Activated naive CD4-positive, alpha-beta T cell treated with anti-CD3 and anti-CD28 coated beads for 36 hours (primary cell): ENCODE data around the gene CCT7. TPM values are rescaled to one million over a fixed set of nuclear protein-coding genes. Genes with fewer than 3 reads are reported as not detected.
A peak's percentile ranks its signal among the peaks of the same experiment; 100 is the strongest.

Experiments
- CTCF ChIA-PET: fragments of 350-600 bp; sonication (Branson Sonifier 250); formaldehyde crosslinking; loops from one replicate; lab custom pipeline; 2021; ENCODE audit warnings: antibody characterized with exemption; lab: Charles Lee
- DNase-seq: peaks from one replicate; pipeline ENCODE4 v3.0.0-alpha.2; 2020
- H3K27ac Mint-ChIP-seq: one replicate; pipeline ENCODE4 v1.8.0; 2021; ENCODE audit warnings: mild to moderate bottlenecking, mixed read lengths
- H3K27me3 Mint-ChIP-seq: one replicate; pipeline ENCODE4 v1.8.0; 2021; ENCODE audit warnings: low read depth, mixed read lengths
- H3K36me3 Mint-ChIP-seq: one replicate; pipeline ENCODE4 v1.8.0; 2021; ENCODE audit warnings: low read depth, mixed read lengths
- H3K4me1 Mint-ChIP-seq: one replicate; pipeline ENCODE4 v1.8.0; 2021; ENCODE audit warnings: low read depth, mixed read lengths
- H3K4me3 Mint-ChIP-seq: one replicate; pipeline ENCODE4 v1.8.0; 2021; ENCODE audit warnings: mild to moderate bottlenecking, moderate library complexity, mixed read lengths
- H3K9me3 Mint-ChIP-seq: one replicate; pipeline ENCODE4 v1.8.0; 2021; ENCODE audit warnings: mixed read lengths
- intact Hi-C: fragments of 100-400 bp; cut with micrococcal nuclease; formaldehyde crosslinking; loops from one replicate; pipeline ENCODE4 v1.15.1; 2023
- total RNA-seq, 2 experiments: library from RNA; stranded (reverse); gene quantifications; one replicate each; pipeline ENCODE4 v1.2.3, GENCODE V29; 2021

The CCT7 gene
- total RNA-seq, 2 experiments from 2014 or later, result 654 to 705 TPM

GRCh38 chr2:73265298-73266060, 31.4 kb downstream of the CCT7 start:
- Mint-ChIP-seq H3K36me3 (peaks cover 18% of the 10 kb centered on the region), H3K9me3 (no peaks in the 10 kb centered on the region), H3K27ac (no peak overlapping the region), H3K4me1 (peaks cover 13% of the 10 kb centered on the region), H3K4me3 (no peak overlapping the region), H3K27me3 (no peaks in the 10 kb centered on the region)
- CTCF ChIA-PET, result no interaction called here
- intact Hi-C loops, result no loop called here
- DNase-seq, result no peak

GRCh38 chr2:73266061-73266901, 32.2 kb downstream of the CCT7 start:
- peaks cover 13% of the 10 kb centered on the region for H3K4me1 Mint-ChIP-seq
- CTCF ChIA-PET, result no interaction called here
- peaks cover 18% of the 10 kb centered on the region for H3K36me3 Mint-ChIP-seq
- no peaks in the 10 kb centered on the region for H3K27me3 Mint-ChIP-seq
- H3K4me3 Mint-ChIP-seq, result no peak overlapping the region
- intact Hi-C loops, result no loop called here
- no peaks in the 10 kb centered on the region for H3K9me3 Mint-ChIP-seq
- H3K27ac Mint-ChIP-seq, result no peak overlapping the region
- no peak for DNase-seq

- no peak overlapping the region for H3K4me3 Mint-ChIP-seq
- intact Hi-C loops, result no loop called here
- H3K36me3 Mint-ChIP-seq, result peaks cover 16% of the 10 kb centered on the region
- peaks cover 13% of the 10 kb centered on the region for H3K4me1 Mint-ChIP-seq
- H3K27me3 Mint-ChIP-seq, result no peaks in the 10 kb centered on the region
- CTCF ChIA-PET, result interaction anchor here (1.5 kb wide), 1 partner anchor 90 kb away, joined by 3 read pairs; no protein-coding TSS in a partner anchor
- DNase-seq, result no peak
- no peak overlapping the region for H3K27ac Mint-ChIP-seq
- no peaks in the 10 kb centered on the region for H3K9me3 Mint-ChIP-seq
These were observed 32.9 kb downstream of the CCT7 start for GRCh38 chr2:73267008-73267407.

GRCh38 chr2:73268366-73268829, 34.3 kb downstream of the CCT7 start:
- intact Hi-C loops, result loop anchor here (2.0 kb wide), 1 partner anchor 22 kb away; no protein-coding TSS in a partner anchor
- peak overlapping the region; percentile 17 for H3K4me3 Mint-ChIP-seq

GRCh38 chr2:73268830-73269685, 35.0 kb downstream of the CCT7 start:
- H3K9me3 Mint-ChIP-seq, result no peaks in the 10 kb centered on the region
- no peak overlapping the region for H3K27ac Mint-ChIP-seq
- peaks cover 13% of the 10 kb centered on the region for H3K4me1 Mint-ChIP-seq
- H3K4me3 Mint-ChIP-seq, result peak overlapping the region; percentile 17
- peak; percentile 79 for DNase-seq
- CTCF ChIA-PET, result interaction anchor here (1.0 to 1.5 kb wide), 4 partner anchors 16 to 92 kb away, joined by 3 to 12 read pairs (median 3); no protein-coding TSS in a partner anchor
- intact Hi-C loops, result loop anchor here (1.0 to 2.0 kb wide), 3 partner anchors 22 to 116 kb away; partner anchors contain the start of genes ALMS1 and CCT7
- H3K27me3 Mint-ChIP-seq, result no peaks in the 10 kb centered on the region
- H3K36me3 Mint-ChIP-seq, result peaks cover 10% of the 10 kb centered on the region

More at GRCh38 chr2:73268366-73268829, 34.3 kb downstream of the CCT7 start:
- CTCF ChIA-PET, result interaction anchor here (1.0 to 1.5 kb wide), 4 partner anchors 17 to 91 kb away, joined by 3 to 12 read pairs (median 3); no protein-coding TSS in a partner anchor
- Mint-ChIP-seq H3K36me3 (peaks cover 13% of the 10 kb centered on the region), H3K27me3 (no peaks in the 10 kb centered on the region), H3K27ac (no peak overlapping the region), H3K9me3 (no peaks in the 10 kb centered on the region), H3K4me1 (peaks cover 13% of the 10 kb centered on the region)
- DNase-seq, result no peak

GRCh38 chr2:73269686-73270465, 35.8 kb downstream of the CCT7 start:
- H3K27me3 Mint-ChIP-seq, result no peaks in the 10 kb centered on the region
- no peak overlapping the region for H3K27ac Mint-ChIP-seq
- peak overlapping the region; percentile 45 for H3K4me3 Mint-ChIP-seq
- CTCF ChIA-PET, result interaction anchor here (1.2 kb wide), 1 partner anchor 10 kb away, joined by 3 read pairs; no protein-coding TSS in a partner anchor
- H3K36me3 Mint-ChIP-seq, result peaks cover 7% of the 10 kb centered on the region
- H3K9me3 Mint-ChIP-seq, result no peaks in the 10 kb centered on the region
- H3K4me1 Mint-ChIP-seq, result peaks cover 13% of the 10 kb centered on the region
- DNase-seq, result no peak
- intact Hi-C loops, result loop anchor here (1.0 to 2.0 kb wide), 3 partner anchors 21 to 115 kb away; partner anchors contain the start of genes ALMS1 and CCT7

- Mint-ChIP-seq H3K36me3 (peaks cover 7% of the 10 kb centered on the region), H3K9me3 (no peaks in the 10 kb centered on the region), H3K27me3 (no peaks in the 10 kb centered on the region), H3K4me1 (peaks cover 9% of the 10 kb centered on the region), H3K27ac (no peak overlapping the region), H3K4me3 (no peak overlapping the region)
- intact Hi-C loops, result no loop called here
- CTCF ChIA-PET, result interaction anchor here (0.6 to 2.9 kb wide), 2 partner anchors 19 to 87 kb away, joined by 4 to 15 read pairs; no protein-coding TSS in a partner anchor
- DNase-seq, result no peak
These were observed 38.2 kb downstream of the CCT7 start for GRCh38 chr2:73272270-73272669.

GRCh38 chr2:73279852-73280251, 45.7 kb downstream of the CCT7 start:
- Mint-ChIP-seq H3K36me3 (peaks cover 10% of the 10 kb centered on the region), H3K27ac (no peak overlapping the region), H3K4me1 (peaks cover 7% of the 10 kb centered on the region), H3K27me3 (no peaks in the 10 kb centered on the region), H3K4me3 (no peak overlapping the region), H3K9me3 (no peaks in the 10 kb centered on the region)
- CTCF ChIA-PET, result interaction anchor here (1.3 to 5.5 kb wide), 2 partner anchors 10 to 11 kb away, joined by 3 to 45 read pairs; no protein-coding TSS in a partner anchor
- intact Hi-C loops, result loop anchor here (1.0 to 10.0 kb wide), 2 partner anchors 10 to 1555 kb away; partner anchors contain the start of gene HK2
- DNase-seq, result no peak

GRCh38 chr2:73281244-73281643, 47.1 kb downstream of the CCT7 start:
- no peaks in the 10 kb centered on the region for H3K27me3 Mint-ChIP-seq
- H3K9me3 Mint-ChIP-seq, result no peaks in the 10 kb centered on the region
- H3K4me3 Mint-ChIP-seq, result no peak overlapping the region
- no peak overlapping the region for H3K27ac Mint-ChIP-seq
- DNase-seq, result no peak
- peaks cover 7% of the 10 kb centered on the region for H3K36me3 Mint-ChIP-seq
- CTCF ChIA-PET, result interaction anchor here (5.5 kb wide), 1 partner anchor 10 kb away, joined by 45 read pairs; no protein-coding TSS in a partner anchor
- H3K4me1 Mint-ChIP-seq, result peaks cover 11% of the 10 kb centered on the region
- intact Hi-C loops, result loop anchor here (10.0 kb wide), 1 partner anchor 1554 kb away; the partner anchor contains the start of gene HK2

GRCh38 chr2:73282924-73283544, 48.9 kb downstream of the CCT7 start:
- Mint-ChIP-seq H3K9me3 (no peaks in the 10 kb centered on the region), H3K27me3 (no peaks in the 10 kb centered on the region), H3K27ac (no peak overlapping the region), H3K4me3 (peak overlapping the region; percentile 80), H3K36me3 (peaks cover 4% of the 10 kb centered on the region), H3K4me1 (peaks cover 11% of the 10 kb centered on the region)
- intact Hi-C loops, result loop anchor here (10.0 kb wide), 1 partner anchor 1552 kb away; the partner anchor contains the start of gene HK2
- no peak for DNase-seq
- CTCF ChIA-PET, result no interaction called here
